NCI-H345 treated with DMSO at 0.1 percent for 48 hours (cell line): ENCODE results near the gene SPIRE1.

Source experiments
- DNase-seq: peaks from one replicate; lab custom pipeline; 2025; ENCODE audit not compliant: unreplicated experiment; lab: John Stamatoyannopoulos, UW

SPIRE1 gene

DNA sequence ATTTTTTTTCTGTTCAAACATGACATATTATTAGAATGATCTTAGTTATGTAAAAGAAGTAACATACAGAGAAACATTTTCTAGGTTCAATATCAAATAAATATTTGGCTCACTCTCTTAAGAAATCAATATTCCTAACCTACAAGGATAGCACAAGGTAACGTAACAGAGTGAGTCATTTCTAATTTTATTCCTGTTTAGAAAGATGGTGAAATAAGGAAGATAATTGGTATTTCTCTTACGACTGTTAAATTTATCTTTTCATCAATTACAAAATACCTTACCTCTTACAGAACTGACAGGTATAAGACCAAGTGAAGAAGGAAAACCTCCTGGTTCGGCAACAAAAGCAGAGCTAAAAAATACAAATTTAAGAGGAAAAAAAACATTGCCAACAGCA lies 205.1 kb downstream of the SPIRE1 start:
- no peak for DNase-seq

DNA sequence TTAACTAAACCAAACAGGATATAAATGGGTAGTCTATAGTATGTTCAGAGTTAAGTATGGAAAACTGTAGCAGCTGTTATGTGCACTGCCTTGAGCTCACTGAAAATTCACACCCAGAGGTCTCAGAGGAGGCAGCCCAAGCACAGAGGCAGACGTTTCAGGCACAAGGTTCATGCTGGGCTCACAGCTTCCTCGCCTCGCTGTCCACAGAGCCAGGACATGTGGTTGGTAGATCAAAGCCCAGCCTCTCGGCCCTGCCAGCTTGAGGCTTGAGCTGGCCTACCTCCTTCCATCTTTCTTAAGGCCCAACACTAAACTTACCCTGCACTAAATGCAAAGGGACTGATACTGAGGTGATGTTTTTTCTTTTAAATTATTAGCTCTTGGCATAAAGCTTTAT lies 206.5 kb downstream of the SPIRE1 start:
- no peak for DNase-seq

DNA sequence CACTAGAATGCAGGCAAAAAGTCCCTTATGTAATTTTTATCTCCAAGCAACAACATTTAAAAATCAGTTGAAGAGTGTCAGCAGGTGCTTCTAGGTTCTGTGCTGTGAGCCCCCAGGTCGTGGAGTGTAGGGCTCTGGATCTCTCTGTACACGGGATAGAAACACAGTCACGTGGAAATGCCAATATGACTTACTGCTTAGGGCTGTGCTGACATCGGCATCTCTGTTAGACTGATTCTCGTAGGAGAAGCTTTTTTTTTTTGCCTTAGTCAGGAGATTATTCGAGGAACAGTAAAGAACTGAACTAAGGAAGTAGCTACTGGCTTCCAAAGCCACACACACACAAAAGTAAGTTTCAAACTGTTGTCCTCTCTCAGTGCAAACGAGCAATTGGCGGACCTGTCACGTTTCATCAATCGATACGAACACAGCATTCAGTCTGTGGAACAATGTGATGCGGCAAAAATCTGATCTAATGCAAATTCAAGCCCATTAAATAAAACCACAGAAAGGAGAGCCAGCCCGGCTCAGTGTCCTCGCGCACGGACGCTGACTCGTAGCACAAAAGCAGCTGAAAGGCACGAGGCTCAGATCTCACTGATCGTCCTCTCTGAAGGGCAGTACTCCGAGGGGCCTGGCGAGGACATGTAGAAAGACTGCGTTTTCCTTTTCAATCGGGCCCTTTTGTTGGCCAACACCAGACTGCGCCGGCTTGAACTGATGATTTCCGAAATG lies 208.7 kb downstream of the SPIRE1 start:
- no peak for DNase-seq

DNA sequence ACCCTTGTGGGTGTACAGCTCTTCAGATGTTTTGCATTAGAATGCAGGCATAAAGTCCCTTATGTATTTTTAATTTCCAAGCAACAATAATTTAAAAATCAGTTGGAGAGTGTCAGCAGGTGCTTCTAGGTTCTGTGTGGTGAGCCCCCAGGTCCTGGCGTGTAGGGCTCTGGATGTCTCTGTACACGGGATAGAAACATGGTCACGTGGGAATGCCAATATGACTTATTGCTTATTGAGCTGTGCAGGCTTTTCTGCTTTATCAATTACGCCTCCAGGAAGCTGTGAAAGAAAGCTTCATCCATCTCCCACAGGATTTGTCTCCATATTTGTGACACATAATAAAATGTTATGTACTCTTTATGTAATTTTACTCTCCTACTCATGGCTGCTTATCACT lies 212.4 kb downstream of the SPIRE1 start:
- no peak for DNase-seq

DNA sequence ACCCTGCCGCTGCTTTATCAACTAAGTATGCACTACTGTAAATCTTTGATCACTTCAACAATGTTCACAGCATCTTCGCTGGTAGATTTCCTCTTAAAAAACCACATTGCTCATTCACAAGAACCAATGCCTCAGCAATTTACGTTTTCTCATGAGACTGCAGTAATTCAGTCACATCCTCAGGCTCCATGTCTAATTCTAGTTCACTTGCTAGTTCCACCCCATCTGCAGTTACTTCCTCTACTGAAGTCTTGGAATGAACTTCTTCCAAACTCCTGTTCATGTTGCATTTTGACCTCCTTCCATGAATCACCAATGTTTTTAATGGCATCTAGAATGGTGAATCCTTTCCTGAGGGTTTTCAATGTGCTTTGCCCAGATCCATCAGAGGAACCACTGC lies 214.4 kb downstream of the SPIRE1 start:
- DNase-seq: no peak

DNA sequence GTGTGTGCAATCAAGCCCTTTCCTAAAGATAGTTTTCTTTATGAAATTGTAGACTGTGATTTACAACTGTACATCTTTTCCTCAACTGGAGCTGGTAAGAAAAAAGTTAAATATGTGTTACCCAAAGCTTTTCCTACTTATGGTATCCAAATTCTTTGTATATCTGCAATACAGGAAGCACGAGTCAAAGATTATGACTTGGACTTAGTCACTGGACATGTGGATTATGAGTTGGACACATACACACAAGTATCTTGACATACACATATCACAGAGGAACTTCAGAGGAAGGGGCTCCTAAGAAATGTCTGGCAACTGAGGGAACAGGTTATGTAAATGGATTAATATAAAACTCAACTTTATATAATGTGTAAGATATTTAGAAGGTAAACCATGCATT lies 215.0 kb downstream of the SPIRE1 start:
- DNase-seq: no peak

DNA sequence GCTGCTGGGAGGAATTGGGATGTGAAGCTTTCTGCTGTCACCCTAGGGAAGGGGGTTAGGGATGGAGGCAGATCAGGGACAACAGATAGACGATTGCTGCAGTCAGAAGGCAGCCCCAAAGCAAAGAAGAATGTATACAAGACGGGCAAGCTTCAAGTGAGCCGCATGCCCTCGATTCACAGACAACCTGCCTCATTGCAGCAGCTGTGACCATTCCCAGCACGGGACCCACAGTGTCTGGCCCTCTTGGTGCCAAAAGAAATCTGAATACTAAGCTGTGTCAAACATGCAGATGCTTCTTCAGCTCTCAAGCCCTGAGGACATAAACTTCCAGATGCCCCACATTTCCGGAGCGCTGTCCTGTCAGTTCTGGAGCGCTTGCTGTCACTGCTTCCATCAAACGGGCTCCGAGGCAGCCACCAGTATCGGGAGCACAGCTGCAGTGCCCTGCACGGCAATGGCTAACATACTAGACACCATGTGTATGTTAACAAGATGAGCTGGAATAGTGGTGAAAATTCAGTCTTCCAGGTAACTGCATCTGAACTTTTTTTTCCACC lies 216.4 kb downstream of the SPIRE1 start:
- DNase-seq: no peak

DNA sequence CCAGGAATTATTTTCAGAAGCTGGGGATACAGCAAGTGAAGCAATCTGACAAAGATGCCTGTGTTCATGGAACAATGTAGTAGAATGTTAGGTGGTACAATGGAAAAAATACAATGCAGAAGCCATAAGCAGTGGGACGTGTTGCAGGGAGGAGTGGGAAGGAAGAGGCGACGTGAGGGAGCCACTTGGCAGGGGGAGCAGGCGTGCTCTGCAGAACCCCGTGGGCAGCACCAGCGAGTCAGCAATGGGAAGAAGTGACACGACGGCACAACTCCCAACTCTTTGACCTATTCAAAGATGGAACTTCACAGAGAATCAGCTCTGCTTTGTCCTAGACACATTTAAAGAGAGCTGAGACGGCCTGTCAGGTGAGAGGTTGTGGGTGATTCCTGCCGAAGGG lies 219.7 kb downstream of the SPIRE1 start:
- DNase-seq: no peak

DNA sequence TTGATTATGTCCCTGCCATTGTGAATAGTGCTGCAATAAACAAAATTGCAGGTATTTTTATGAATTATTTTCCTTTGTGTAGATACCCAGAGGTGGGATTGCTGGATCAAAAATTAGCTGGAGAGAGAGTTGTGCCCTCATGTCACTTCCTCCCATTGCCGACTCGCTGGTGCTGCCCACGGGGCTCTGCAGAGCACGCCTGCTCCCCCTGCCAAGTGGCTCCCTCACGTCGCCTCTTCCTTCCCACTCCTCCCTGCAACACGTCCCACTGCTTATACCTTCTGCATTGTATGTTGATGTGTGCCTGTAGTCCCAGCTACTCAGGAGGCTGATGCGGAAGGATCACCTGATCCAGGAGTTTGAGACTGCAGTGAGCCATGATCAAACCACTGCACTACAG lies 222.0 kb downstream of the SPIRE1 start:
- no peak for DNase-seq

DNA sequence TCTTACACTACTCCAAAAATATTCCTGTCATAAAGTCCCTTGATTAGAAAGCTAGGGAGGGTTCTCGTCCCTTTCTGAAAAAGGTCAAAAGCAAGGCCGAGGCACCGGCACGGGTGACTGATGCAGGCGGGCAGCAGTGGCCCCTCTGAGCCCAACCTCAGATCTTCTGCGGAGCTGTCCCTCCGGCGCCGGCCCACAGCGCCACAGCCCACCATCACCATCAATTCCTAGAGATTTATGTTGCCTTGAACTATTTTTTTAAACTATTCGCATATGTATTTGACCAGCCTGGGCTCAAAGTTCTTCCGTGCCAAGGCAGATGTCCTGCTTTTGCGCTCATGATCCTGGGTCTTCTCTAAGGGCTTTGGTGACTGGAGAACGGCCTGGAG lies 223.4 kb downstream of the SPIRE1 start:
- no peak for DNase-seq

DNA sequence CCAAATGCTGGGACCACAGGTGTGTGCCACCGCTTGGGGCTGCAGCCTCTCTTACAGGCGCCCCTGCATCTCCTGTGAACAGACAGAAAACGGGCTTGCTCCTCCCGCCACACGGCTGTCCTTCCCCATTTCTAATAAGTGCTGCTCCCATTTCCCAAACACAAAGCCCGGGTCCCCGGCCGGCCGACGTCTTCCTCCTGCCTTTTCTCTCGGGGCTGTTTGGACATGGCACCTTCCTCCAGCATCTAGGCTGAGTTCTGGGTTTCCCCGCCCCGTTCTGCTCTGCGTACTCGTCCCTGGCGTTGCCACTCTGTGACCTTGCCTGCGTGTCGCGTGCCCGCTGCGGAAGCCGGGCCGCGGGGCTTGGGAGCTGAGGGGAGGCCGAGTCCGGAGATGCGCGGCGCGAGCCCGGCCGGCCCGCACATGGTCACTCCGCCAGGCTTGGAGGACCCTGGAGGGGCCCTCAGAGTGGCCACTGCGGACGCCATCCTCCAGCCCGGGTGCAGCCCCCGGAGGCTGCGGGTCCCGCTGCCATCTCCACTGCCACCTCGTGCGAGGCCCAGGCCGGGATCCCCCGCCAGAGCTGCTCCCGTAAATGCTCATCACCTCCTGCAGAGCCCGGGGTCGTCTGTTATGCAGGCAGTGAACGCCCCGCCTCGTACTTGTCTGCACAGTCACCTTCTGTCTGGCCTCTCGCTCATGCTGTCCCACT lies 223.9 kb downstream of the SPIRE1 start:
- no peak for DNase-seq

DNA sequence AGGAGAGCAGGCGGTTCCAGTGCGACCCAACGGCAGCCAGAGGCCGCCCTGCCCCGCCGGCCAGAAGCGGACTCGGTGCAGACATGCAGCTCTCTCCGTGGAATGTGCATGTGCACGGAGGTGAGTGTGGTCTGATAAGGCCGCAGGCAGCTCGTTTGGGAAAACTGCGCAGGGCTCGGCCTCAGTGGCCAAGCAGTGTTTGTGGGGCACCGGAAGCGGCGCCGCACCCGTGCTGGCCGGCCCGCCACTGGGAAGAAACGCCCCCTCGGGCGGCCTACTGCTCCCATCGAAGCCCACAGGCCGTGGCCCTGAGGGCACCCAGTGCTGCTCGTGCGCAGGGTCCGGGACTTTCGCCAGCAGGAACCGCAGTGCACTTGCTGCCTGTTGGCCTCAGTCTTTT lies 225.0 kb downstream of the SPIRE1 start:
- no peak for DNase-seq

DNA sequence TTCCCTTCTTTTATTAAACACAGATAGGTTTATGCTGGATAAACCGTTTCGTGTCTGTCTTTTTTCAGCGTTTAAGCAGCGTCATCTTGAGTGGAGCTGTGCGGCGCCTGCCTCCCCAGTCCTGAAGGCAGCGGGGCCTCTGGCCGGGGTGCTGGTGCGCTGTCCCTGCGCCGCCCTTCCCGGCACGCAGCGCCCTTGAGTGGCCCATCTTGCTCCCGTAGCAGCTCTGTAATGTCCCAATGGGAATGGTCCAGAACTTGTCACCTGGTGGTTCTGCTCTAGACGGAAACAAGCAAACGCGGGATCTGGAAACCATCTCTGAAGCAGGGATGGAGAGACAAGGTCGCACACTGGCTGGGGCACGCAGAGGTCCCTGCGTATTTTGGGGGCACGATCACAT lies 225.7 kb downstream of the SPIRE1 start:
- DNase-seq: no peak

DNA sequence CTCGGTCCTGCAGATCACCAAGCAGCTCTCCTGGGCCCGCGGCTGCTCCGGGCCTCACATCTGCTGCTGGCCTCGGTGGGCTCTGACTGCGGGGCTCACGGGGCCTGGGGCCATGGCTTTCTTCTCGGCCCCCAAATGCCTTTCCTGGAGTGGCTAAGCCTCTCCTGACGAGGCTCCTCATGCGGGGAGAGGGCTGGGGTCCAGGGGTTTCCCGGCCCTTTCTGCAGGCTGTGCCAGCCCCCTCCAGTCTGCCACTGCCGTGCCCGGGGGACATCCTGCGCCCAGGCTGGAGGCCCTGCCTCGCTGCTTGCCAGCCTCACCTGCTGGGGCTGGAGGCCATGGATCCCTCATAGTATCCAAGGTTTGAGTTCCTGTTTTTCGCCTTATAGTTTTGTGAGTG lies 226.3 kb downstream of the SPIRE1 start:
- no peak for DNase-seq

DNA sequence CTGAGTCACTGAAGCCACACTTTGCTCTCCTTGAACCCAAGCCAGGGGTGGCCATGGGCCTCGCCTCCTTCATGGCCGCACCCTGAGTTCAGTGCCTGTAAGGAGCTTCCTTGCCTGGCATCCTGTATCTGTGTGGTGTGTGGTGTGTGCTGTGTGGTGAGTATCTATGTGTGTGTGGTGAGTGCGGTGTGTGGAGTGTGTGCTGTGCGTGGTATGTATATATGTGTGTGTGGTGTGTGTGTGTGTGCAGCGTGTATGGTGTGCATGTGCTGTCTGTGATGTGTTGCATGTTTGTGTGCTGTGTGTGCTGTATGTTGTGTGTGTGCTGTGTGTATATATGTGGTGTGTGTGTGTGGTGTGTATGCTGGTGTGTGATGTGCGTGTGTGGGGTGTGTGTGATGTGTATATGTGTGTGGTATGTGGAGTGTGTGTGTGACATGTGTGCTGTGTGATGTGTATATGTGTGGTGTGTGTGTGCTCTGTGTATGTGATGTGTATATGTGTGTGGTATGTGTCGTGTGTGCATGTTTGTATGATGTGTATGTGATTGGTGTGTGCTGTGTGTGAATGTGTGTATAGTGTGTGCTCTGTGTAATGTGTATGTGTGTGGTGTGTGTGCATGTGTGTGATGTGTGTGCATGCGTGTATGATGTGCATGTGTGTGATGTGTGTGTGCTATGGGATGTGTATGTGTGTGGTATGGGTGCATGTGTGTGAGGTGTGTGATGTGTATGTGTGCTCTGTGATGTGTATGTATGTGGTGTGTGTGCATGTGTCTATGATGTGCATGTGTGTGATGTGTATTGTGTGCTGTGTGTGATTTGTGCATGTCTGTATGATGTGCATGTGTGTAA lies 227.5 kb downstream of the SPIRE1 start:
- no peak for DNase-seq

DNA sequence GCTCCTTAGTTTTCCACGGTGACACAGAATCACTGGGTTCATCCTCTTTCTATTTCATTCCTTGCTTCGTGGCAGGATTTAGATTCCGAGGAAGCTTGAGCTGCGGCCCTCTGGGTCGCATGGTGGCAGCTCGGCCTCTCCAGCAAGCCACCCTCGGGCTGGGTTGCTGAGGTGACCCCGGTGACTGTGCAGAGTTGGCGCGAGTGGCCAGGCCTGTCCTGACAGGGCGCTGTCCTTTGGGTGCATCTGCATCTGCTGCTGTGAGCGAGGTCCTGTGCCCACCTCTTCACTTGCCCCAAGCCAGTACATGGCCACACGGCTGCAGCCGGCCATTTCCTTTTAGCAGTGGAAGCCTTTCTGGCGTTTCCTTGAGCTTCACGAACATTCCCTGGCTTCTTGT lies 228.4 kb downstream of the SPIRE1 start:
- DNase-seq: no peak

DNA sequence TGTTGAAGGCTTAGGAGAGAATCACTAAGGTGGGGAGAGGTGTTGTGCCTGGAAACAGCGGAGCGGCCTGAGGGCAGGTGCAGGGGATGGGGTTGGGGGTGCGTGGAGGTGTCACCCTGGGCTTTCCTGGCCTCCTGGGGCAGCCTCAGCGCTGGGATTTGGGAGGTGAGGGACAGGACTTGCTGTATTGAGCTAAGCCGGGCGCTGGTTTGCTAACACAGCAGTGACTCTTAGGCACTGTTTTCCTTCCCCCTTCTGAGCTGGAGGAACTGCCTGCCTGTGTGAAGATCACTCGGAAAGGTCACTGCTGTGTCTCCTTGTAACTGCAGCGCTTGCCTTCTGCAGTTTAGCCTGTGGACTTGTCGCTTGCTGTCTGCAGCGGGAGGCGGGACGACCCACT lies 229.0 kb downstream of the SPIRE1 start:
- DNase-seq: no peak

DNA sequence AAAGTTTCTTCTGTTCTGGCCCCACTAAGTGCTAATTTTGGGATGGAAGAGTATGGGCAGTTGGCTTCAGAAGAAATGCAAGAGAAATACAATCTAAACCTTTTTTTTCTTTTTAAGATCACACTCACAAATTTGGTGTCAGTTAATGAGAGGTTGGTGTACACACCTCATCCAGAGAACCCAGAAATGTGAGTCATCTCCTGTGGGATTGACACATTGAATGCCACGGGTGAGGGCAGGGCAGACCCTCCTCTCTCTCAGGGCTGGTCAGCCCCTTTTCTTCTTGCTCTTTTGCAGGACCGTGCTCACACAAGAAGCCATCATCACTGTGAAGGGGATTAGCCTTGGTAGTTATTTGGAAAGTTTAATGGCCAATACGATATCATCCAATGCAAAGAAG lies 231.0 kb downstream of the SPIRE1 start:
- DNase-seq: no peak

DNA sequence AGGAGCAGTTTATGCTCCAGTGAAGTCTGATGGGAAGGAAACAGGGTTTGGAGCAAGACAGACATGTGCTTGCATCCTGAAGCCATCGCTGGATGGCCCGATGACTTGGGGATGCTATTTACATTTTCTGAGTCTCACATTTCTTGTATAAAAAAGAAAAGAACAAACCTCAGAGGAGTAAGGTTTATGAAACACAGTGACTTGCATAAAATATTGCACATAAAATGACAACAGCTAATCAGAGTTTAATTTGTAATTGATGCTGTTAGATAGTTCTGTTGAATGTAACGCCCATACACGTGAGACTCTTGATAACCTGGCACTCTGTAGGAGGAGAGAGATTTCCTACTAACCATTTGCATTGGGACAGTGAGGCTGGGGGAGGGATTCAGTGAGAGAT lies 233.7 kb downstream of the SPIRE1 start:
- no peak for DNase-seq

DNA sequence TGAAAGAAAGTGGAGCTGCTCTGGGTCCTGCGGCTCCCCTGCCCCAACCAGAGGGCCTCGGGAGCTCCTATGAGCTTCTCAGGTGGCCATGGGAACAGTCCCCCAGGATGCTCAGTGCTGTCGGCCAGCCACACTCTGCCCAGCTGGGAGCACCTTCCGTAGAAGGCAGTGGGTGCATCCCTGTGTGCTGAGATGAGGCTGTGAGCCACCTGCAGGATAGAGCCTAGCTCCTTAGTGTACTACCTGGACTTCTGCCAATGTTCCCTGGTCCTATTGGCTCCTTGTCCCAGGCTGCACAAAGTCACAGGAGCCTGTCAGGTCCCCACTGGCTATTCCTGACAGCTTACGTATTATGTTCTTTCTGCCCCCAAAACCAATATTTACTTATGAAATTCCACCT lies 234.1 kb downstream of the SPIRE1 start:
- peak; percentile 86 for DNase-seq

DNA sequence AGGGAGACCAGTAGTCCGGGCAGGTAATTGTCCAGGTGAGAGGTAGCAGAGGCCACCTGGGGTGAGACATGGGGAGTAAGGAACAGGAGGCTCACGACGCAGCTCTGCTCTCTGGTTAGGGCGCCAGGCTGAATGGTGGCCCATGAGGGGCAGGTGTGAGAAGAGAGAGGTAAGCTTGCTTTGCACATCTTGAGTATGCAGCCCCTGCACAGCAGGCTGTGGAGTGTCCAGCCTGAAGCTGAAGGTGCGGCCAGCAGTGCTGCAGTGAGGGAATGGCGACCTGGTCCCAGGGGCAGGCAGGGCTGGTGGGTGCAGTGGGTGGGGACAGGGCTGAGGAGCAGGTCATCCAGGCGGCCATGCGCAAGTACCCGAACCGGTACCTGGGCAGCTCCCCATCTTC lies 234.5 kb downstream of the SPIRE1 start:
- DNase-seq: no peak

DNA sequence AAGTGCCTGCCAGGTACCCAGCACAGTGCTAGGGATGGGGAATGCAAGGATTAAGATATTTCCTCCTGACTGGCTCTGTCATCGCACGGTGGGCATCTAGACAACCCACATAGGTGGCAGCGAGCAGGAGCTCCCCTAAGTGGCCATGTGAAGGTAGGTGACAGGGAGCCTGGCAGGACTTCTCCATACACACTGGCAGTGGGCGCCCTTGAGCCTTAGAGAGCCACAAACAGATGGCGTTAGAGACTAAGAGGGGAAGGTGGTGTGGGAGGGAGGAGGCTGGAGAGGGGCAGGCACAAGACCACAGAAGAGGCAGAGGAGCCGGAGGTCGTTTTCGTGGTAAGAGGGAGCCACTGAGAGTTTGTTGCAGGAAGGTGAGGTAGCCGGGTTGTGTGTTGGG lies 235.0 kb downstream of the SPIRE1 start:
- no peak for DNase-seq
